Measurements from ENCODE around the gene NEU2.

DNA sequence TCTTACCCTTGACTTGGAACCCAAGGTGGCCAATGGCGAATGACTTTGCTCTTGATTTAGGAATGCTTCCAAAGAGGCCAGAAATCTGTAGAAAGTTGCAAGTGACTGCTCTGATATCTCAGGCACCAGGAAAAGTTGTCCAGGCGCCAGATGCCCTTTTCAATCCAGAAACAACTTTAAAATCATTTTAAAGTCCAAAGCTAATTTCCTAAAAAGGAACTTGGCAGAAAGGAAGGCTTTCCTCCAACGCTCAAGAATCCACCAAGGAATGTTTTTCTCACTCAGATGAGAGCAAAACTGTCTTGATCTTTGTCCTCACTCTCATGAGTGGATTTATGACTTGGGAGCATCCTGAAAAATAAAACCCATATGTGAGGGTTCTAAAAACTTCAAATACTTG is 24.7 kb upstream of the NEU2 start:
- TF ChIP-seq CTCF (IDR thresholded peaks at IDR 0.05) (no peak), MAX (IDR thresholded peaks at IDR 0.05) (no peak), FOSL2 (IDR thresholded peaks at IDR 0.05) (no peak), FOSL2 (CRISPR knock-in tag; IDR thresholded peaks at IDR 0.05) (no peak), RAD21 (conservative IDR thresholded peaks at IDR 0.05 in 1 of 2, IDR thresholded peaks at IDR 0.05 in 1 of 2) (no peak), EP300 (IDR thresholded peaks at IDR 0.05) (no peak), CEBPB (IDR thresholded peaks at IDR 0.05) (no peak), BHLHE40 (IDR thresholded peaks at IDR 0.05; ENCODE audit: low read depth, low read length) (no peak), POLR2A (IDR thresholded peaks at IDR 0.05; ENCODE audit: low read length) (no peak), PHF8 (IDR thresholded peaks at IDR 0.05; ENCODE audit: borderline replicate concordance, low read depth) (no peak), HMGXB4 (CRISPR knock-in tag; IDR thresholded peaks at IDR 0.05; ENCODE audit: borderline replicate concordance) (no peak), CBX2 (IDR thresholded peaks at IDR 0.05; ENCODE audit: borderline replicate concordance, low read depth) (no peak), JUN (IDR thresholded peaks at IDR 0.05) (no peak)
- TF ChIP-seq, protein P1, sequence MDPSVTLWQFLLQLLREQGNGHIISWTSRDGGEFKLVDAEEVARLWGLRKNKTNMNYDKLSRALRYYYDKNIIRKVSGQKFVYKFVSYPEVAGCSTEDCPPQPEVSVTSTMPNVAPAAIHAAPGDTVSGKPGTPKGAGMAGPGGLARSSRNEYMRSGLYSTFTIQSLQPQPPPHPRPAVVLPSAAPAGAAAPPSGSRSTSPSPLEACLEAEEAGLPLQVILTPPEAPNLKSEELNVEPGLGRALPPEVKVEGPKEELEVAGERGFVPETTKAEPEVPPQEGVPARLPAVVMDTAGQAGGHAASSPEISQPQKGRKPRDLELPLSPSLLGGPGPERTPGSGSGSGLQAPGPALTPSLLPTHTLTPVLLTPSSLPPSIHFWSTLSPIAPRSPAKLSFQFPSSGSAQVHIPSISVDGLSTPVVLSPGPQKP (IDR thresholded peaks at IDR 0.05; ENCODE audit: low read depth, low read length) = no peak

All from A549 (cell line).